Body of pancreas (tissue), 4 donors: ENCODE results near the gene ATP2B2.

Experiments
- CTCF ChIP-seq, 7 experiments: fragments of 450-650 bp in 4 of 7; fragments of 200-600 bp in 3 of 7; sonication (generic) in 3 of 7; IDR thresholded peaks; one replicate each; pipeline ENCODE4 v1.5.1; 2016 to 2019; ENCODE audit warnings: antibody characterized with exemption in 7 of 7
- POLR2A ChIP-seq, 3 donors: fragments of 450-650 bp; IDR thresholded peaks; one replicate each; pipeline ENCODE4 v1.6.1; 2016; ENCODE audit warnings: antibody characterized with exemption in 3 of 3, mild to moderate bottlenecking in 2 of 3

GRCh38 chr3:10365316-10365715, 140.1 kb downstream of the ATP2B2 start:
- TF ChIP-seq CTCF (IDR thresholded peaks at IDR 0.05) = no peak
- no peak for TF ChIP-seq POLR2A (IDR thresholded peaks at IDR 0.05)
